AG09309 (cell line): ENCODE data around the gene ATP2B2.

ENCODE experiments used
- DNase-seq: peaks from one replicate; pipeline ENCODE4 v3.0.0-alpha.2; 2010; ENCODE audit warnings: low read depth
- H3K4me3 ChIP-seq: 2 replicates; pipeline ENCODE4 v1.5.1; 2011; ENCODE audit warnings: mild to moderate bottlenecking, low read depth, low read length, moderate library complexity; ENCODE audit not compliant: control insufficient read depth
- TF ChIP-seq, protein P1 (sequence below): IDR thresholded peaks from 2 replicates; pipeline ENCODE4 v1.5.1; 2011; ENCODE audit warnings: mild to moderate bottlenecking, low read depth, low read length, inconsistent platforms; ENCODE audit not compliant: insufficient read depth, control insufficient read depth; ENCODE audit errors: missing control alignments

ATP2B2 gene

DNA sequence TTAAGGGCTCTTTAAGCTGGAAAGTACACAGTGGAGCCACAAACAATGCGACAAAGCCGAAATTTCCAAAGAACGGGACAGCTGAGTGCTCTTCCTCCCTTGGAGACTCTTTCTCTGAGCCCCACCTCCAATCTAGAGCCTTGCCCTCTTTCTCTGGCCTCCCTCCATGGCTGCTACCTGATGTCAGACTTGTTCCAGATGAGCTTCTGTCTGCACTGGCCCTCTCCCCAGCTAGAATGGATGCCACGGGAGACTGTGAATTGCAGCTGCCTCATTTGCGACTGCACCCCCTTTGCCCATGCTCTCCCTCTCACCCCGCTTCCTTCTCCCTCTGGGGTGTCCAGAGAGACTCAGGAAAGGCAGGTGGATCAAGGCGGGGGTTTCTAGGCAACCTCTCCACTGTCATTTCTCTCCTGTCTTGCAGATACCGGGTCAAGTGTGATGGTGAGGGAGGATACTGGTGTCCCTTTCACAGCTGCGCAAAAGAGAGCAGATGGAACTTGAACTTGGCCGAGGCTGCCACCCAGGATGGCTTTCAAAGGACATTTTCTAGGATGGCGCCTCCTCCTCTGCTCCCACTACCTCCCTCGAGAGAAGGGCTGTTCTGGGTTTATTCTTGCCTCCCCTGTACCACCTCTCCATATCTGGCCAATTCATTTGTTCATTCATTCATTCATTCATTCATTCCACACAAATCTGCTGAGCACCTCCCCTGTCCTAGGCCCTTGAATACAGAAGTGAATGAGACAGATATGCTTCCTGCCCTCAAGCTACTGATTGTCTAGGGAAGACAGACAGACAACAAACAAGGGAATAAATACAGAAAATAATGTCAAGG lies 12.8 kb downstream of the ATP2B2 start:
- H3K4me3 ChIP-seq, result no peak overlapping the region
- TF ChIP-seq, protein P1, sequence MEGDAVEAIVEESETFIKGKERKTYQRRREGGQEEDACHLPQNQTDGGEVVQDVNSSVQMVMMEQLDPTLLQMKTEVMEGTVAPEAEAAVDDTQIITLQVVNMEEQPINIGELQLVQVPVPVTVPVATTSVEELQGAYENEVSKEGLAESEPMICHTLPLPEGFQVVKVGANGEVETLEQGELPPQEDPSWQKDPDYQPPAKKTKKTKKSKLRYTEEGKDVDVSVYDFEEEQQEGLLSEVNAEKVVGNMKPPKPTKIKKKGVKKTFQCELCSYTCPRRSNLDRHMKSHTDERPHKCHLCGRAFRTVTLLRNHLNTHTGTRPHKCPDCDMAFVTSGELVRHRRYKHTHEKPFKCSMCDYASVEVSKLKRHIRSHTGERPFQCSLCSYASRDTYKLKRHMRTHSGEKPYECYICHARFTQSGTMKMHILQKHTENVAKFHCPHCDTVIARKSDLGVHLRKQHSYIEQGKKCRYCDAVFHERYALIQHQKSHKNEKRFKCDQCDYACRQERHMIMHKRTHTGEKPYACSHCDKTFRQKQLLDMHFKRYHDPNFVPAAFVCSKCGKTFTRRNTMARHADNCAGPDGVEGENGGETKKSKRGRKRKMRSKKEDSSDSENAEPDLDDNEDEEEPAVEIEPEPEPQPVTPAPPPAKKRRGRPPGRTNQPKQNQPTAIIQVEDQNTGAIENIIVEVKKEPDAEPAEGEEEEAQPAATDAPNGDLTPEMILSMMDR, result no peak
- DNase-seq, result no peak

- DNase-seq, result no peak
- TF ChIP-seq, protein P1, result no peak
- no peak overlapping the region for H3K4me3 ChIP-seq
Observed at GRCh38 chr3:10489746-10490483, 15.5 kb downstream of the ATP2B2 start.

DNA sequence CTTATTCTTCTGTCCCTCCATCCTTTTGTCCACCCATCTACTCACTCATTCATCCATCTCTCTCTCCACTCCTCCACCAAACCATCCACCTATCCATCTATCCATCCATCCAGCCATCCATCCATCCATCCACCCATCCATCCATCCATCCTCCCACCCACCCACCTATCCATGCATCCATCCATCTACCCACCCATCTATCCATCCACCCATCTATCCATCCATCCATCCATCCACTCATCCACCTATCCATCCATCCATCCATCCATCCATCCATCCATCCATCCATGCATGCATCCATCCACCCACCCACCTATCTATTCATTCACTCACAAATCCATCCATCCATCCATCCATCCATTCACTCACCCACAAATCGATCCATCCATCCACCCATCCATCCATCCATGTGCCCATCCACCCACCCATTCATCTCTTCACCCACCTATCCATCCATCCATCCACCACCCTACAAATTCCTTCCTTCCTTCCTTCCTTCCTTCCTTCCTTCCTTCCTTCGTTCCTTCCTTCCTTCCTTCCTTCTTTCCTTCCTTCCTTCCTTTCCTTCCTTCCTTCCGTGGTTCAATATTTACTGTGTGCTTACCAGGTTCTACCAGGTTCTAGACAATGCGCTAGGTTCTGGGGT lies 17.3 kb downstream of the ATP2B2 start:
- TF ChIP-seq, protein P1, result no peak
- DNase-seq, result no peak

GRCh38 chr3:10485806-10486205 lies 19.6 kb downstream of the ATP2B2 start:
- H3K4me3 ChIP-seq, result no peak overlapping the region
- DNase-seq, result no peak

More for the DNA sequence above, 17.3 kb downstream of the ATP2B2 start:
- no peak overlapping the region for H3K4me3 ChIP-seq

GRCh38 chr3:10485380-10485779 lies 20.0 kb downstream of the ATP2B2 start:
- H3K4me3 ChIP-seq, result no peak overlapping the region

More at GRCh38 chr3:10485806-10486205, 19.6 kb downstream of the ATP2B2 start:
- TF ChIP-seq, protein P1, result no peak

GRCh38 chr3:10484709-10485108 lies 20.7 kb downstream of the ATP2B2 start:
- no peak overlapping the region for H3K4me3 ChIP-seq
- DNase-seq, result no peak
- TF ChIP-seq, protein P1, result no peak

More at GRCh38 chr3:10485380-10485779, 20.0 kb downstream of the ATP2B2 start:
- TF ChIP-seq, protein P1, result no peak
- DNase-seq, result no peak
